ENCODE measurements around the gene AIRE.

DNA sequence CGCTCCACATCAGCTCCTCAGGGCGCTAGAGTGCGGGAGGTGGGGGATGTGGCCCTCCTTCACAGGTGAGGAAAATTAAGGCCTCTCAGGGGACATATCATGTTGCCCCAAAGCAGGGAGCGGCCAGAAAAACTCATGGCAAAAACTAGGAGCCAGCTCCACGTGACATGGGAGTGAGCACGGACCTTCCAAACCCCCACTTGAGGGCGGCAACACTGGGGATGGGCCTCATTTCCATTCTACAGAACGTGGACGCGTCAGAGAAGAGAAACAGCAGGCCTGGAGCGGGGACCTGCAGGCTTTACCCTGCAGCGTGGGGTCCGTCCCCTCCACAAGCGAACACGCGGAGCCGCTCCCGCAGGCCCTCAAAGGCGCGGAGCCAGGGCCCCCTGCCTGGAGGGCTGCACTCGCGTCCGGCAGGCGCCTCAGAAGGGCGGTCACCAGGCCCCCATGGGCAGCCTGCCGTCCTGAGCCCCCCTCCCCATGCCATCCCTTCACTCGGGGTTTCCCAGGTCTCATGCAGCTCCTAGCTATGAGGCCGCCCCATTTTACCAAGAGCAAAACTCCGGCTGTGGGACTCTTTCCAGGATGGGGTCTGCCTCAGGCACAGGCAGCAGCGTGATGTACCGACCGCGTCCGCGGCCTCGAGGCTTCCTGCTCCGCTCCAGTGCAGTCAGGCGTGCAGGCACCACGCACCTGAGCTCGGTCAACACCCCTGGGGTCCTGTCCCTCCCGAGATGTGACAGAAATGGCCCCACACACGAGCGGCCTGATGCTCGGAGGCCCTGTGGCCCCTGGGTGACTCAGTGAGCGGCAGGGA is 48.0 kb downstream of the AIRE start:
- TF ChIP-seq, protein P1, sequence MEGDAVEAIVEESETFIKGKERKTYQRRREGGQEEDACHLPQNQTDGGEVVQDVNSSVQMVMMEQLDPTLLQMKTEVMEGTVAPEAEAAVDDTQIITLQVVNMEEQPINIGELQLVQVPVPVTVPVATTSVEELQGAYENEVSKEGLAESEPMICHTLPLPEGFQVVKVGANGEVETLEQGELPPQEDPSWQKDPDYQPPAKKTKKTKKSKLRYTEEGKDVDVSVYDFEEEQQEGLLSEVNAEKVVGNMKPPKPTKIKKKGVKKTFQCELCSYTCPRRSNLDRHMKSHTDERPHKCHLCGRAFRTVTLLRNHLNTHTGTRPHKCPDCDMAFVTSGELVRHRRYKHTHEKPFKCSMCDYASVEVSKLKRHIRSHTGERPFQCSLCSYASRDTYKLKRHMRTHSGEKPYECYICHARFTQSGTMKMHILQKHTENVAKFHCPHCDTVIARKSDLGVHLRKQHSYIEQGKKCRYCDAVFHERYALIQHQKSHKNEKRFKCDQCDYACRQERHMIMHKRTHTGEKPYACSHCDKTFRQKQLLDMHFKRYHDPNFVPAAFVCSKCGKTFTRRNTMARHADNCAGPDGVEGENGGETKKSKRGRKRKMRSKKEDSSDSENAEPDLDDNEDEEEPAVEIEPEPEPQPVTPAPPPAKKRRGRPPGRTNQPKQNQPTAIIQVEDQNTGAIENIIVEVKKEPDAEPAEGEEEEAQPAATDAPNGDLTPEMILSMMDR (IDR thresholded peaks at IDR 0.05; ENCODE audit: low read depth, low read length, missing input control), result no peak
- no peak for TF ChIP-seq TAF1 (conservative IDR thresholded peaks at IDR 0.05)
- no peak for TF ChIP-seq SP1 (IDR thresholded peaks at IDR 0.05)
- TF ChIP-seq GABPA (IDR thresholded peaks at IDR 0.05 in 1 of 2, conservative IDR thresholded peaks at IDR 0.05 in 1 of 2), result no peak
- TF ChIP-seq, protein P2, sequence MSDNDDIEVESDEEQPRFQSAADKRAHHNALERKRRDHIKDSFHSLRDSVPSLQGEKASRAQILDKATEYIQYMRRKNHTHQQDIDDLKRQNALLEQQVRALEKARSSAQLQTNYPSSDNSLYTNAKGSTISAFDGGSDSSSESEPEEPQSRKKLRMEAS (IDR thresholded peaks at IDR 0.05), result no peak
- TF ChIP-seq EGR1 (IDR thresholded peaks at IDR 0.05; ENCODE audit: low read depth in 2 of 2), result no peak
